NCI-H1694 treated with DMSO at 0.1 percent for 48 hours (cell line): ENCODE measurements around the gene GPSM1.

Source experiments
- DNase-seq: peaks from one replicate; lab custom pipeline; 2025; lab: John Stamatoyannopoulos, UW

Gene GPSM1

DNA sequence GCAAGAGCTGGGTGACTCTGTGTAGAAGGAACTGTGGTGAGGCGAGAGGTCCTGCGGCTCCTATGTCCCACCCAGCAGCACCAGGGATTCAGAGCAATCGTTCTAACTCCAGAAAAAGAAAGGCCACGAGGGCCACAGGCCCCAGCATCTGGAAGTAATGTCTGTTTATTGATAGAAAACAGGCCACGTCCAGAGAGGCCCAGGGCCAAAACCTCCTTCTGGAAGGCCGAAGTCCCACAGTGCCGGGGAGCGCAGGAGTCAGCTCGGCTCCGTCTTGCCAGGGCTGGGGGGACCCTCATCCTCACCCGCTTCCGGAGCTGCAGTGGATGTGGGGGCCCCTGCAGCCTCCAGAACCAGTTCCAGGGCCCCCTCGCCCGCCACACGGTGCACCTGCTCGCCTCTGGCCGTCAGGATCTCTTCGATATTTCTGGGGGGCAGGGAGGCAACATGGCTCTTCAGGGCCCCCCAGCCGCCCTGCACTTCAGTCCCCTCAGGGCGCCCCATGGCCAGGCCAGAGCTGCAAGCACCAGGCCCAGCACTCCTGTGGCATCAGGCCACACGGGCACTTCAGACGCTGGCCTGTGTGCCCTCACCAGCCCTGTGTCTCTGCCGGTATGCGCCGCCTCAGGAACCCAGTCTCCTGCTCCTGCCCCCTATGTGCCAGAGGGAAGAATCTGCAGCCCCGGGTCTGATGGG lies 34.6 kb downstream of the GPSM1 start:
- DNase-seq, result no peak

DNA sequence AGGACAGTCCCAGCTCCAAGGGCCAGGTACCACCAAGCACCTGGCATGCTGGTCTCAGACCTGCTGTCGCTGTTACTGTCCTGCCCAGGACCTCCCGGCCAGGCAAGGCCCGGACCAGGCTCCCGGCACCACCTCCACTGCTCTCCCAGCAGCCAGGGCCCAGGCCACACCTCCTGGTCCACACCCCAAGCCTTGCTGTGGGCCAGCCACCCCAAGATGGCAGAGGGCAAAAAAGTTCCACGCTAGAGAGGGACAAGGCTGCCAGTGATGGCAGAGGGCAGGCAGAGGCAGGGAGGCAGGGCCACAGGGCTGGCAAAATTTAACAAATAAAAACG lies 35.1 kb downstream of the GPSM1 start:
- no peak for DNase-seq

DNA sequence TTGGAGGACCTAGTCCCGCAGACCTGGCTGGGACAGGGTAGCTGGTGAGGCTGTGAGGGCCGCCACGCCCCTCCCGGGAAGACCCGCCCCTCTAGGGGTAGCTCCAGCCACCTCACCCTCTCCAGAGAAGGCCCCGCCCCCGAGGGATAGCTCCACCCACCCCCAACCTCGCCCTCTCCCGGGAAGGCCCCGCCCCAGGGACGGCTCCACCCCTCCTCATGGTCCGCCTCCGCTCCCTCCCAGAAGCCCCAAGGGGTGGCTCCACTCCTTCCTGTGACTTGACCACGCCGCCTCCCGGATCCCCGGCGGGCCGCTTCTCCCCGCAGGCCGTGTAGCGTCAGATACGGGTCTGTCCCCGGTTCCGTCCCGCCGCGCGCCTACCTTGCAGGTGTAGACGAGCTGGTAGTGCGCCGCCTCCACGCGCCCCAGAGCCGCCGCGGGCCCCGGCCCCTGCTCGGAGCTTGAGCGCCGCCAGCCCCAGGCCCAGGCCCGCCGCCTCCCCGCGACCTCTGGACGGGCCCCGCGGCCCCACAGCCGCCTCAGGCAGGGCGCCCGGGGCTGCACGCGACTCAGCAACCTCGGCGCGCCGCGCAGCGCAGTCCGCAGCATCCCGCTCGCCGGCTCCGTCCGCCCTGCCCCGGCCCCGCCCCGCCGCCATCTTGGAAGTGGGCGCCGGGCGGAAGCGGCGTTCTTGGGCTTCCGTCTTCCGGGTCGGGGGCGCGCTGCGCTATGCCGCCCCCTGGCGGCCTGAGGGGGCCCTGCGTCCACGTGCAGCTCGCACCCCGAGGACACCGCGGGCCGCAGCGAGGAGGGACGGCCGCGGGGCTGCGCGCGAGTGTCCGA lies 36.0 kb downstream of the GPSM1 start, which contains the start of gene DNLZ:
TSS of gene DNLZ (minus strand) at position 639 of the 843 bp plus-strand sequence. CDS start at position 609, 30 bp downstream.
- DNase-seq, result peak; percentile 75

DNA sequence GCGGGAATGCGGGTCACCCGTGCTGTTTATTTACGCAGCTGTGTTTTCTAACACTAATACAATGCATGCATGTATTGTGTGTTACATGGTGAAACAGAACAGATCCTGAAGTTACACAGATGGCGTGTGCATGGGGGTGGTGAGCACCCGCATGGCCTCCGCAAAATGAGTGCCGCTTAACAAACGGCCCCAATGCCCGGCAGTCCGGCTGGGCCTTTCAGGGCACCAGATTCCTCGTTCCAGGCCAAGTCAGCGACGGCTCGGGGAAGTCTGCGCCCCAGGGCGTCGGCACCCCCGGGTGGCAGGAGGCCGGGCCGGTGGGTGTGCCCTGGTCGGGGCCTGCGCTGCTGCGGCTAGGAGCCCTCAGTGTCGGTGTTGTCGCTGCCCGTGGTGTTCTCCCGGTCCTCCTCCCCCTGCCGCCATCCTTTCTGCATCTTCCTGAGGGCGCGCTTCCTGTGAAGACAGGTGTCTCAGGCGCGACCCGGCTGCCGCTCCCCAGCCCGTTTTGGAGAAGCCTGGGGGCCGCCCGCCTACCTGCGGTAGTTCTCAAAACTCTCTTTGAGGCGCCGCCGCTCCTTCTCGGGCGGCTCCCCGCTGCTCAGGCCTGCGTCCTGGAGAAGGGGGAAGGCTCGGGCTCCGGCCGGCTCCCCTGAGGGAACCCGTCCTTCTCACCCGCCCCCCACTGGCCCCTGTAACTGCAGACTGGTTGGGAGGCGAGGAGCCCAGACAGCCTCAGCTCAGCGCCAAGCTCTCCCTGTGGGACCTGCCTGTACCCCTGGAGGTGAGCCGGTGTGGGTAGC lies 36.8 kb downstream of the GPSM1 start:
- no peak for DNase-seq

DNA sequence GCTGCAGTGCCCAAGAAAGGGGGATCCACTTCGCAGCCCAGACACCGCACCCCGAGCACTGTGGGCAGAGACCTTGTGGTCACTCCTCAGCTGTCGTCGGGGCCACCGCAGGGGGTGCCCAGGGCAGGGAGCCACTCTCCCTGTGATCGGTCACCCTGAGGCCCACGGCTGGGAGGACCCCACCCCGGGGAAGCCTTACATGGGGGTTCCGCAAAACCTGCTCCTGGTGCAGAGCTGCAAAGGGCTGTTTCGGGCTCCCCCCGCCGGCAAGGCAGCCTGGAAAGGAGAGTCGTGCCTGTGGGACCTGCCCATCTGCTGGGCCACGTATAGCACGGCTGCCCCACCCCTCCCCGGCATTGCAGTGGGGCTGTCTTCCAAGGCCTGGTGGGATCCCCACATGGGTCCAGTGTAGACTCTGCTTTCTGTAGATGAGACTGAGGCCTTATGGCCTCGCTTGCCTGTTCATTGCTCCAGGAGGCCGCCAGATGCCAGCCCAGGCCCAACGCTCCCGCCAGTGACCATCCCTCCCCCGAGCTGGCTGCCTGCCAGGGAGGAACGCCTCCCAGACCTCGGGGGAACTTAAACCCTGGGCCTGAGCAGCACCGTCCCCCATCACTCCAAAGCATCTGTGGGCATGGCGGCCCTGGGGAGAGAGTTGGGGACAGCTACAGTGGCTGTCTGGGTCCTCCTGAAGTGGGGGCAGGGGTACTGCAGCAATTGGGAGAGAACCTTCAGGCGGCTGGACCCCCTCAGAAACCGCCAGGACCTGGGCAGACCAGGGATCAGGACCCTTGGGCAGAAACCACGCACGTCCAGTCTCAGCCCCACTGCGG lies 37.8 kb downstream of the GPSM1 start:
- no peak for DNase-seq

DNA sequence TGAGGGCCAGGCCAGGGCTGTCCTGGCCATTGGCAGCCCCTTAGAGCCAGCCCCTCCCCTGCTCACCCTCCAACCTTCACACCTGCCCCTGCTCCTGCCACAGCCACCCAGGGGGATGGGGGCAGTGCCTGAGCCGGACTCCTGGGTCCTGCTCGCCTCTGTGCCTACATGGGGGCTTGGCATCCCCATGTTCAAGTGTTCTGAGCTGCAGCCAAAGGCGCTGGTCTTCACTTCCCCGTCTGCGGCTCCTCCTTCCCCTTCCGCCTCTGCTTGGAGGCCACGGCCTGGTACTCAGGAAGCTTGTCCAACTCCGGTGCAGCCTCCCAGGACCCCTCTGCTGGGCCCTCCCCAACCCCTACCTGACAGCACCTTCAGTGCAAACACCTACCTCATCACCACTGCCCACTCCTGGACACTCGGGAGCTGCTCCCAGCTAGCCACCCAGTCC lies 38.5 kb downstream of the GPSM1 start:
- DNase-seq, result no peak

DNA sequence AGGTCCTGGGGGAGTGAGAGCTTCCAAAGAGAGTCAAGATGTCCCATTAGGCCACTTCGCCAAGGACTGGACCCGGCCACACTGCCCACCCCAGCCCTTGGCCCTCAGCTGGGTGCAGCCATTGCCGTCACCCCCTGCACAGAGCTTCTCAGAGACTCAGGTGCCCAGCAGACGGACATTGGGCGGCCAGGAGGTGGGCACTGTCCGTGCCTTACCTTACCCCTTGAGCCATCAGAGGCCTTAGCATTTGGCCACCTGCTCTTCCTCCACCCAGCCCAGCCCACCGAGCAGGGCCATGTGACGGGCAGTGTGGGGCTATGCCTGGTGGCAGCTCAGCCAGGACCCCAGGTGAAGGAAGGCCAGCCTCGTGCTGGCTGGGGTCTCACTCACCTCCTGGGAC lies 39.5 kb downstream of the GPSM1 start:
- no peak for DNase-seq

DNA sequence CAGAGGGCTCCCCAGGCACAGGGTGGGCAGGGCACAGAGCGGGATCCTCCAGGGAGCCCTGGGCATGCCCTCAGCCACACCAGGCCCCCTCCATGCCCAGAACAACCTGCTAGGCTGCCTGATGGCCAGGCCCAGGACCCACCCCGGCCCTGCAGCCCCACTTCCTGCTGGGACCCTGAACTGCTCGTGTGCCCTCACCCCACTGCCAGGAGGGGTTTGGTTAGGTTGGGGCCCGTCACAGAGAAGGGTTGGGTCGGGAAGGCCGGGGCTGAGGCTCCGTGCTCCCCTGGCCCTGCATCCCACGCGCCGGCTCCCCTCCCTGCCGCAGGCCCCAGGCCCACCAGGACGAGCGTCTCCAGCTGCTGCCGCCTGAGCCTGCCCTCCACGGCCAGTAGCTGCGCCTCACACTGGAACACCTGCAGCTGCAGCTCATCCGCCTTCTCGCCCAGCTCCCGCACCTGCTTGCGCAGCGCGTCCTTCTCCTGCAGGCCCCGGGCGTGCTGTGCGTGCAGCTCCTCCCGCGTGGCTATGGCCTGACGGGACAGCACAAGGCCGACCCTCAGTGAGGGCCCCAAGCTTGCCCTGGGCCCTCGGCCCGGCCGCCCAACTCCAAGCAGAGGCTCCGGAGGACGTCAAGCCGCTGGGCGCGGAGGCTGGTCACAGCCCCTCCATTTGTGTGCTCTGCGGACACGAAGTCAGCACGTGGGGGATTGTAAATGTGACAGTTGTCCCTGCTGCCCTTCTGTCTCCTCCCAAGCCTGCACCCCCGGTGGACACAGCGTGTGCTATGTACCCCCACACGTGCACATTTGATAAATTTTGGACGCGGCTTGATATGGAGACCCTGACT lies 40.2 kb downstream of the GPSM1 start:
- no peak for DNase-seq

DNA sequence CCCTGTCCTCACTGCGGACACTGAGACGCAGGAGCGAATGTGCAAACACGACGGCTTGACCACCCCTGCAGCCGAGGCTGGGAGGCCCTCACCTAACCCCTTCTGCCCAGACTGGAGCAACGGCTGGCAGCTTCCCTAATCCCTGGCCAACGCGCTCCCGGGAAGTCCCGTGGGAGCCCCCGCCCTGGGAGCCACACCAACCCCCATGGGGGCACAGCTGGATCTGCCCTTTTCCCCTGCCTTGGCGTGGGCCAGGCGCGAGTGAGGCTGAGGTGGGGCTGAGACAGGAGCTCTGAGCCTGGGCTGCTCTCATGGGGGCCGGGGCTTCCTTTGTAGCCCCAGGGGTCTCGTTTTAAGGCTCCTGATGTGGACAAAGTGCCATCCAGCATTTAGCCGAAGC lies 40.9 kb downstream of the GPSM1 start:
- no peak for DNase-seq

DNA sequence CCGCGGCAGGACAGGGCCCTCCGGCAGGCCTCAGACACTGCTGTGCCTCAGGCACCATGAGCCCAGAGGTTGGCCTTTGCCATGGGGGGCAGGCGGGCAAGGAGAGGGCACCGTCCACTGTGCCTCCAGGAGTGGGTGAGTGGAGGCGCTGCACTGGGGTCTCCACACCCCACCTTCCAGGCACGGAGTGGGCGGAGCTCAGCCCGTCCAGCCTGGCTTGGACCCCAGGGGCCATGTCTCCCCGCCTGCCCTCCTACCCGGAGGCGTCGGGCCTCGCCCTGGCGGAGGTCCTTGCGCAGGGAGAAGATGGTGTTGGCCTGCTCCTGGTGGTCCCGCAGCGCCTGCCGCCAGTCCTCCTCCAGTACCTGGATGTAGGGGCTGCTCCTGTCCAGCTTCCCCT lies 42.7 kb downstream of the GPSM1 start:
- no peak for DNase-seq

DNA sequence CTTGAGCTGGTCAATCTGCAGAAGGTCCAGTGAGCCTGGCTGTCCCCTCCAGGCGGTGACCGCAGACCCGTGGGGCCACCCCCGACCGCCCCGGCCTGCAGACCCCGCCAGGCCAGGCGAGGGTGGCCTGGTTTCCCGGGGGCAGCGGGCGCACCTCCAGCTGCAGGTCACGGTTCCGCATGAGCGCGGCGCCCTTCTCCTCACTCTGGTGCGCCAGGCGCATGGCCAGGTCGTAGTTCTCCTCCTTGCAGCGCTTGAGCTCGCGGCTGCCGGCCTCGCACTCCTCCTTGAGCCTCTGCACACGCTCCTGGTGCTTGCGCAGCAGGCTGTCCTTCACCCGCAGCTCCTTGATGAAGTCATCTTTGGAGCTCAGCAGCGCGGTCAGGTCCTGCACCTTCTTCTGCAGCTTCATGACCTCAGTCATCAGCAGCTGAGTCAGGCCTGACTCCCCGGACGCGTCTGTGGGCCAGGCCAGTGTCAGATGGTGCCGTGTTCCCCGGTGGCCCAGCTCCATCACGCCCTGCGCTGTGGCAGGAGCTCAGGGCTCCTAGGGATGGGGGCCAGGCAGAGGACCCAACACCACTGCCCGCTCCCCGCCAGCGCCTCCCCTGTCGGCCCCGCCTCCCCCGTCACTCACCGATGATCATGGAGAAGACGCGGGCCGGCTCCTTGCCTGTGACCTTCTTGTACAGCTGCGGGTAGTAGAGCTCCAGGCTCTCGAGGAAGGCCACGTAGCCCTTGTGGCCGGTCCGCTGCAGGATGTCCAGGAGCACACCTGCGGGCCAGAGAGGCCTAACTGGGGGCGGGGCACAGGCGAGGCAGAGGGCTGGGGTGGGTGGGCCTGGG lies 43.6 kb downstream of the GPSM1 start:
- no peak for DNase-seq

DNA sequence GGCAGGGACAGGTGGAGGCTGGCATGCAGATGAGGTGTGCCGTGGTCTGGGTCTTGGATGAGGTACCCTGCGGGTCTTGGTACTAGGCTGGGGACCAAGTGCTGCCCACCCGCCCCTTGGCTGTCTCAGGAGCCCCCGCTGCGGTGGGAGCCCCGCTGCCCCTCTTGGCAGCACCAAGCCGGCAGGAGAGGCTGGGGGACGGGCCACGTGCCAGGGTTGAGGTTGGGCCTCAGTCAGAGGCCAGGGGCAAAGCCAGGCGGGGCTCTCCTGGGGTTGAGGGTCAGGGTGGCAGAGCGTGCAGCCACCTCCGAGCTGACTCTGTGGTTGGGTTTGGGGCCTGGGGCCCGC lies 44.2 kb downstream of the GPSM1 start:
- no peak for DNase-seq

DNA sequence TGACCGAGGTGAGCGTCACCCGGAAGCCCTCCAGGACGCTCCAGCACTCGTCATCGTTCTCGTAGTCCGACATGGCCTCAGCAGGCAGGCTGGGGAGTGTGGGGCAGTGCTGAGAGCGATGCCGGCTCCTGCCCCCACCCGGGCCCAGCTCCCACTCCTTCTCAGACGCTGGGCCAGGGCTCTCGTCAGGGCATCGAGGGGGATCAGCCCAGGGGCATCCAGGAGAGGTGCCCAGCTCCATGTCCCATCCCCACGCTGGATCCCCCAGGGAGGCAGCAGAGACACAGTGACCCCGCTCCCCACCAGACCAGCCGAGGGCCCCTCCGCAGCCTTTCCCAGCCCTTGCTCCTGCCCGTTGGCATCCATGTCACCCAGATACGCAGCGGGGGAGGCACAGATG lies 44.7 kb downstream of the GPSM1 start:
- no peak for DNase-seq

DNA sequence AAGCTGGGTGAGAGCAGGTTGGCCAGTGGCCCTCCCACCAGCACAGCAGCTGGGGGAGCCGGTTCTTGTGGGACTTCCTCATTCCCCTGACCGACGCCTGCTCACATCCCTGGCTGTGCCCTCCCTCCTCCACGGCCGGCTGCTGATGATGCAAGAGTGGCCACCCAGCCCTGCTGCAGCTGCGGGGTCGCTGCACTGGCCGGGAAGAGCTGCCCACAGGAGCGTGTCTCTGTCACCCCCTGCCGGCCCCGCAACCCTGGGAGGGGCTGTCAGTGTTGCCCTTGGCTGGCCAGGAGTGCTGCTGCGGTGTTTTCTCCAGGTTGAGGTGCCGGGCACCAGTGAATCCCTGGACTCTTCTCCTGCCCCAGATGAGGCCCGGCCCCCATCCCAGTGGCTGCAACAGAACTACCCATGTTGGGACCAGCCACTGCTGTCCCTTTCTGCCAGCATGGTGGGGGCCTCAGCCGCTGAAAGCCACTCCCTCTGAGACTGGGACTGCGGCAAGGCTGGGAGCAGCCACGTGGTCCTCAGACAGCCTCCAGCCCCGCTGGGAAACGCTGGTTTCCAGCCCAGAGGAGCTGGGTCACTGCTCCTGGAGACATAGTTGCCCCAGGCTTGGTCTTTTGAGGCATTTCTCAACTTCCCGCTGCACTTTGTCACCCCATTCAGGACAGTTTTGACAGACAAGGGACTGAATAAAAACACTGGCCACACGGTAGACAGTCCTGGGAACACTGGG lies 45.4 kb downstream of the GPSM1 start:
- peak; percentile 63 for DNase-seq

DNA sequence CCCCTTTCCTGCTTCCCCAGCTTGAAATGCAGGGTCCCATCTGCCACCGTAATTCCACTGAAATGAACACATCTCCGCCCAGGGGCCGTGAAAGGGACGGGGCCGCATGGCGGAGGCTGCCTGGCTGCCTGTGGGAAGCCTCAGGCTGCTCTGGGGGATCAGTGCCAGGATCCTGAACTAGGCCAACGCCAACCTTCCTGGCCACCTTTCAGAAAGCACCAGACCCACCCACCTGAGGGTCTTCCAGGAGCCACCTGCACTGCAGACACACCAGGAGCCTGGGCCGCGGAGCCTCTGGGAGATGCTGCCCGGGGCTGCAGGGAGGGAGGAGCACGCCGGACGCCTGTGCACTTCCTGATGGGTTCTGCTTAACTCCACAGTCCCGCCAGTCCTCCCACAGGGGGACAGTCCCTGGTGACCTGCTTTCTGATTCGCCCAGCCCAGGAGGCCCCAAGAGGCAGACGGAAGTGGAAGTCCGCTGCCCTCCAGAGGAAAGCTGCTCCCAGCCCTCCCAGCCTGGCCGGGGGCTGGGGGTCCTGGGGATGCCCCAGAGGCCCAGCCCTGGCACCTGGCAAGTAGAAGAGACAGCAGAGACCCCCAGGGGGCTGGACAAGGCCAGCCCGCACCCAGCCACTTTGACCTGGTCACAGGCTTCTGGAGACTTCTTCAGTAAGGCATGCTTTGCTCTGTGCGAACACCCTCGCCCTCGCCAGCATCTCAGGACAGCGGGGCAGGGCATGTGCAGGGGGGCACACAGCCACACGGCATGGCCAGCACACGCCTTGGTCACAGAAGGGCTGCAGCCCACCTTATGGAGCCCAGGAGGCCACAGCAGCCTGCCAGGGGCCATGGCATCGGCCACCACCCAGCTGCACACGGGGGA lies 46.2 kb downstream of the GPSM1 start, which contains the start of gene CARD9:
TSS of gene CARD9 (minus strand) at position 370 of the 883 bp plus-strand sequence. CDS start 1,591 bp downstream, outside the sequence.
- DNase-seq, result peak; percentile 63

DNA sequence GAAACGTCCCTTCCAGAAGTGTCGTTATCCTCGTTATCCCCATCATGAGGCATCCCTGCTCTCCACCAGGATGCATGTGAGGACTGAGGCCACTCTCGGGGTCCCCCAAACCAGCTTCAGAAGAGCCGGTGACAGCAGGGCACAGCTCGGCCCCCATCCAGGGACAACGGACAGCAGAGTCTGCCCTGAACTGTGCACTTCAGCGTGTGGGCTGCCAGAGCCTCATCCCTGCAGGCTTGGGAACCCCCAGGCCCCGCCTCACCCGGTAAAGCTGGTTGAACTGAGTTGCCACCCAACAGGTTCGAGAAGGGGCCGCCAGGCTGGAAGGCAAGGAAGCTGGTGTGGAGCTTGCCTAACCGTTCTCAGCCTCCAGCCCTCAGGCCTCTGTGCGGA lies 46.8 kb downstream of the GPSM1 start:
- no peak for DNase-seq

DNA sequence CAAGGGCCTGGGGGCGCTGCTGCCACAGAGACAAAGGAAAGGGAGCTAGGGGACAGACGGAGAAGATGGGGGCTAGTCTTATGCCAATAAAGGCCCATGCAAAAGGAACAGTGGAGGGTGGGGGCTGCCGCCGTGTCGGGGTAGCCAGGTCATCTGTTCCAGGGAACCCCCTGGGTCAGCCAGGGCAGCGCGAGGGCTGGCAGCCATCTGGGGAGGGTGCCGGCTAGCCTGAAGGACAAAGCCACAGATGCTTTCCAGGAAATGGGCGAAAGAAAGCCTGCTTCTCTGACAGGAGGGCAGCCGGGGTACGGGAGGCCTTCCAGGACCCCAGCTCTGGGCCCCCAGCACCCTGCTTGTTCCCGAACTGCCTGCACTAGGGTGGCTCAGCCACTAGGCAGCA lies 47.8 kb downstream of the GPSM1 start:
- DNase-seq, result no peak

DNA sequence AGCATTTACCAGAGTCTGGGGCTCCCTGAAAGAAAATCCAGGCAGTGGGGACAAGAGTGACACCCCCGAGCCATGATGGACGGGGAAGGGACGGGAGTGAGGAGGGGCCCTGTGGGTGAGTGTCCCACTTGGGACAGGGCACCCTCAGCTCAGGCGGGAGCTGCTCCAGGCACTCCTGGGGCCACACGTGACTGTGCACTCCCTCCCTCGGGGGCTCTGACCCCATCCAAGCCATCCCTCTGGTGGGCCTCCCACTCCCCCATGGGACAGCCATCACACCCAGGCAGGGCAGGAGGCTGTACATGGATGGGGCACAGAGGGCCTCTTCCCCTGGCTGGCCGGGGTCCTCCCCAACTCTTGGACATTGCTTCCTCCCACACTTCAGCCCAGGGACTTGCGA lies 49.1 kb downstream of the GPSM1 start:
- DNase-seq, result no peak
